GM21717 (cell line): ENCODE measurements around the gene SERPING1.

Source experiments
- ATAC-seq: cut with Tn5 transposase; IDR thresholded peaks from one replicate; pipeline ENCODE4 v1.9.1; 2021; ENCODE audit warnings: mild to moderate bottlenecking, moderate library complexity; ENCODE audit not compliant: unreplicated experiment

The SERPING1 gene

GRCh38 chr11:57597461-57597915 lies at the start of gene SERPING1:
Gene SERPING1, plus strand, starts transcription at chr11:57597685. Its CDS starts 586 bp downstream, at chr11:57598271.
- no peak for ATAC-seq

GRCh38 chr11:57547854-57548377 lies 49.6 kb upstream of the SERPING1 start:
- peak; percentile 84 for ATAC-seq

GRCh38 chr11:57549983-57550382 lies 47.5 kb upstream of the SERPING1 start:
- no peak for ATAC-seq

GRCh38 chr11:57551941-57552340 lies 45.5 kb upstream of the SERPING1 start:
- no peak for ATAC-seq

- no peak for ATAC-seq
Measured at GRCh38 chr11:57552479-57552878, 45.0 kb upstream of the SERPING1 start.

- ATAC-seq, result no peak
Measured at GRCh38 chr11:57555393-57555792, 42.1 kb upstream of the SERPING1 start.

- ATAC-seq, result no peak
Measured at GRCh38 chr11:57556041-57556440, 41.4 kb upstream of the SERPING1 start.

GRCh38 chr11:57560146-57560545 lies 37.3 kb upstream of the SERPING1 start:
- no peak for ATAC-seq

- no peak for ATAC-seq
Measured at GRCh38 chr11:57562596-57562995, 34.9 kb upstream of the SERPING1 start.

- ATAC-seq, result peak; percentile 70
Measured at GRCh38 chr11:57566005-57566904, 31.2 kb upstream of the SERPING1 start.

- peak; percentile 4 for ATAC-seq
Measured at GRCh38 chr11:57566905-57567514, 30.5 kb upstream of the SERPING1 start.

GRCh38 chr11:57567515-57568329 lies 29.8 kb upstream of the SERPING1 start, which contains the start of gene UBE2L6:
Gene UBE2L6, minus strand, starts transcription at chr11:57567672. Its CDS starts 61 bp downstream, at chr11:57567611.
- peak; percentile 71 for ATAC-seq

- peak; percentile 12 for ATAC-seq
Measured at GRCh38 chr11:57568330-57568766, 29.1 kb upstream of the SERPING1 start.

GRCh38 chr11:57571606-57572005 lies 25.9 kb upstream of the SERPING1 start:
- ATAC-seq, result no peak

- no peak for ATAC-seq
Measured at GRCh38 chr11:57574061-57574460, 23.4 kb upstream of the SERPING1 start.

GRCh38 chr11:57584341-57584740 lies 13.1 kb upstream of the SERPING1 start:
- ATAC-seq, result no peak

GRCh38 chr11:57585301-57585700 lies 12.2 kb upstream of the SERPING1 start:
- ATAC-seq, result peak; percentile 55

GRCh38 chr11:57586711-57587245 lies 10.7 kb upstream of the SERPING1 start:
- no peak for ATAC-seq

GRCh38 chr11:57588046-57588710 lies 9.3 kb upstream of the SERPING1 start:
- no peak for ATAC-seq
